Measurements from ENCODE around the gene HOTAIR. TPM values are rescaled to one million over a fixed set of nuclear protein-coding genes. Genes with fewer than 3 reads are reported as not detected.

The HOTAIR gene
- total RNA-seq, 1 donor from 2014 or later = not detected

GRCh38 chr12:53981634-53982565 is 7.1 kb upstream of the HOTAIR start:
- Mint-ChIP-seq H3K4me1 (ENCODE audit: low read depth, unreplicated experiment) (no peaks in the 10 kb centered on the region), H3K36me3 (ENCODE audit: low read depth, unreplicated experiment) (no peaks in the 10 kb centered on the region), H3K27ac (ENCODE audit: unreplicated experiment) (no peak overlapping the region), H3K27me3 (ENCODE audit: low read depth, unreplicated experiment) (peaks cover 85% of the 10 kb centered on the region), H3K9me3 (ENCODE audit: unreplicated experiment) (peaks cover 16% of the 10 kb centered on the region), H3K4me3 (ENCODE audit: unreplicated experiment) (no peak overlapping the region)
- TF ChIP-seq, protein P1, sequence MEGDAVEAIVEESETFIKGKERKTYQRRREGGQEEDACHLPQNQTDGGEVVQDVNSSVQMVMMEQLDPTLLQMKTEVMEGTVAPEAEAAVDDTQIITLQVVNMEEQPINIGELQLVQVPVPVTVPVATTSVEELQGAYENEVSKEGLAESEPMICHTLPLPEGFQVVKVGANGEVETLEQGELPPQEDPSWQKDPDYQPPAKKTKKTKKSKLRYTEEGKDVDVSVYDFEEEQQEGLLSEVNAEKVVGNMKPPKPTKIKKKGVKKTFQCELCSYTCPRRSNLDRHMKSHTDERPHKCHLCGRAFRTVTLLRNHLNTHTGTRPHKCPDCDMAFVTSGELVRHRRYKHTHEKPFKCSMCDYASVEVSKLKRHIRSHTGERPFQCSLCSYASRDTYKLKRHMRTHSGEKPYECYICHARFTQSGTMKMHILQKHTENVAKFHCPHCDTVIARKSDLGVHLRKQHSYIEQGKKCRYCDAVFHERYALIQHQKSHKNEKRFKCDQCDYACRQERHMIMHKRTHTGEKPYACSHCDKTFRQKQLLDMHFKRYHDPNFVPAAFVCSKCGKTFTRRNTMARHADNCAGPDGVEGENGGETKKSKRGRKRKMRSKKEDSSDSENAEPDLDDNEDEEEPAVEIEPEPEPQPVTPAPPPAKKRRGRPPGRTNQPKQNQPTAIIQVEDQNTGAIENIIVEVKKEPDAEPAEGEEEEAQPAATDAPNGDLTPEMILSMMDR (IDR thresholded peaks at IDR 0.05; ENCODE audit: insufficient read depth, low read depth, low read length) = no peak
- peak; percentile 76 for TF ChIP-seq EZH2 (IDR thresholded peaks at IDR 0.05; ENCODE audit: insufficient read depth, low read length)
- Histone ChIP-seq H3K36me3 (ENCODE audit: insufficient read depth, low read length) (no peaks in the 10 kb centered on the region), H3K4me3 (ENCODE audit: insufficient read depth, low read depth, low read length) (no peak overlapping the region), H3K4me2 (ENCODE audit: low read length) (no peak overlapping the region), H2AFZ (ENCODE audit: low read depth, low read length) (no peak overlapping the region), H3K9ac (ENCODE audit: low read length) (no peak overlapping the region), H3K9me3 (ENCODE audit: insufficient read depth, low read depth, low read length) (no peaks in the 10 kb centered on the region), H3K79me2 (ENCODE audit: insufficient read depth, low read length) (no peaks in the 10 kb centered on the region), H4K20me1 (ENCODE audit: insufficient read depth, low read length) (no peaks in the 10 kb centered on the region), H3K4me1 (ENCODE audit: insufficient read depth, low read length) (no peaks in the 10 kb centered on the region), H3K27me3 (ENCODE audit: insufficient read depth, low read length) (peaks cover 90% of the 10 kb centered on the region), H3K27ac (ENCODE audit: low read depth, low read length) (no peak overlapping the region)
- no peak for DNase-seq (ENCODE audit: low read depth)
- FAIRE-seq = no peak

DNA sequence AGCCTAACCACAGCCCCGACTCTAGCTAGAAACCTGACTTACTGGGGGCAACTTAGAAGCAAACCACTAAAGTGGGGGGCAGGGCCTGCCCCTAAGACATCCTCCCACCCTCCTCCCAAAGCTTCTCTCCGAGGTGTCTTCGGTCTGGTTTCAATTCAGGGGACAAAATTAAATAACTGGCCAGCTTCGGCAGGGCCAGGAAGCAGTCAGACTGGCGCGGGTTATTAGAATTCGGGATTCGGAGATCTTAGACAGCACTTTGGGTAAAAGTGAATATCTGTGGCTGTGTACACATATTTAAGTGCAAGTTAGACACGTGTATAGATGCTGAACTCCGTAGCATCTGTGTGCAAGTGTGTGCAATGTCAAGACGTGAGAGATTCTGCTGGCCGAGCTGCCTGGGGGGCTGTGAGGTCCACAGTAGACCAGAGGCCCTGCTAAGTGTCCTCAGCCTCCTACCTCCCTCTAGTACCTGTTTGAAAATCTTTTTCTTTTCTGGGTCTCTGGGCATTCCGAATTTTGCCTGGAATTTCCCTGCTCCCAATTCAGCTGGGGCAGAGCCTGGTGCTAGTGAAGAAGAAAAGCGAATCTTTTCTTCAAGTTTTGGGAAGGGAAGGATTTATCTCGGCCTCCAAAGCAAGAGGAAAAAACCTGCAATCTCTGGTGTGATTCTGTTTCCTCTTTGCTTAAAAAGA is 6.2 kb upstream of the HOTAIR start:
- H3K36me3 ChIP-seq (ENCODE audit: insufficient read depth, low read length) = no peaks in the 10 kb centered on the region
- peaks cover 9% of the 10 kb centered on the region for H3K9me3 Mint-ChIP-seq (ENCODE audit: unreplicated experiment)
- H3K4me1 ChIP-seq (ENCODE audit: insufficient read depth, low read length) = no peaks in the 10 kb centered on the region
- no peak for FAIRE-seq
- no peaks in the 10 kb centered on the region for H3K4me1 Mint-ChIP-seq (ENCODE audit: low read depth, unreplicated experiment)
- H4K20me1 ChIP-seq (ENCODE audit: insufficient read depth, low read length) = no peaks in the 10 kb centered on the region
- no peak for DNase-seq (ENCODE audit: low read depth)
- H3K27me3 Mint-ChIP-seq (ENCODE audit: low read depth, unreplicated experiment) = peaks cover 86% of the 10 kb centered on the region
- no peak overlapping the region for H3K9ac ChIP-seq (ENCODE audit: low read length)
- no peak overlapping the region for H3K27ac Mint-ChIP-seq (ENCODE audit: unreplicated experiment)
- no peaks in the 10 kb centered on the region for H3K79me2 ChIP-seq (ENCODE audit: insufficient read depth, low read length)
- H3K36me3 Mint-ChIP-seq (ENCODE audit: low read depth, unreplicated experiment) = no peaks in the 10 kb centered on the region
- H3K27ac ChIP-seq (ENCODE audit: low read depth, low read length) = no peak overlapping the region
- H3K4me2 ChIP-seq (ENCODE audit: low read length) = no peak overlapping the region
- no peak overlapping the region for H3K4me3 ChIP-seq (ENCODE audit: insufficient read depth, low read depth, low read length)
- H3K27me3 ChIP-seq (ENCODE audit: insufficient read depth, low read length) = peaks cover 90% of the 10 kb centered on the region
- H3K4me3 Mint-ChIP-seq (ENCODE audit: unreplicated experiment) = no peak overlapping the region
- no peak overlapping the region for H2AFZ ChIP-seq (ENCODE audit: low read depth, low read length)
- TF ChIP-seq, protein P1 (IDR thresholded peaks at IDR 0.05; ENCODE audit: insufficient read depth, low read depth, low read length) = no peak
- no peak for TF ChIP-seq EZH2 (IDR thresholded peaks at IDR 0.05; ENCODE audit: insufficient read depth, low read length)
- no peaks in the 10 kb centered on the region for H3K9me3 ChIP-seq (ENCODE audit: insufficient read depth, low read depth, low read length)

Measured in astrocyte (in vitro differentiated cells and primary cell).